ENCODE results near the gene HEXD.

- TF ChIP-seq CTCF (IDR thresholded peaks at IDR 0.05) (no peak), POLR2A (IDR thresholded peaks at IDR 0.05) (no peak)
Observed at GRCh38 chr17:82388922-82389283, 29.2 kb upstream of the HEXD start.

Measured in uterus (tissue), 2 donors.